Renal pelvis (tissue), 4 donors: Measurements from ENCODE around the gene YPEL1. TPM values are rescaled to one million over a fixed set of nuclear protein-coding genes. Genes with fewer than 3 reads are reported as not detected.

Source experiments
- DNase-seq: peaks from one replicate; pipeline ENCODE4 v3.0.0-alpha.2; 2013
- polyA plus RNA-seq, 3 donors: library from polyadenylated mRNA; unstranded; fragments of 120-200 nt; gene quantifications; one replicate each; pipeline ENCODE4 v1.2.1, GENCODE V29; 2013; ENCODE audit not compliant: insufficient read length in 3 of 3

The YPEL1 gene
- polyA plus RNA-seq, 3 donors: 13.9 to 17.0 (median 16.3) TPM

- no peak for DNase-seq
Measured at GRCh38 chr22:21659864-21660525, 75.6 kb downstream of the YPEL1 start.

DNA sequence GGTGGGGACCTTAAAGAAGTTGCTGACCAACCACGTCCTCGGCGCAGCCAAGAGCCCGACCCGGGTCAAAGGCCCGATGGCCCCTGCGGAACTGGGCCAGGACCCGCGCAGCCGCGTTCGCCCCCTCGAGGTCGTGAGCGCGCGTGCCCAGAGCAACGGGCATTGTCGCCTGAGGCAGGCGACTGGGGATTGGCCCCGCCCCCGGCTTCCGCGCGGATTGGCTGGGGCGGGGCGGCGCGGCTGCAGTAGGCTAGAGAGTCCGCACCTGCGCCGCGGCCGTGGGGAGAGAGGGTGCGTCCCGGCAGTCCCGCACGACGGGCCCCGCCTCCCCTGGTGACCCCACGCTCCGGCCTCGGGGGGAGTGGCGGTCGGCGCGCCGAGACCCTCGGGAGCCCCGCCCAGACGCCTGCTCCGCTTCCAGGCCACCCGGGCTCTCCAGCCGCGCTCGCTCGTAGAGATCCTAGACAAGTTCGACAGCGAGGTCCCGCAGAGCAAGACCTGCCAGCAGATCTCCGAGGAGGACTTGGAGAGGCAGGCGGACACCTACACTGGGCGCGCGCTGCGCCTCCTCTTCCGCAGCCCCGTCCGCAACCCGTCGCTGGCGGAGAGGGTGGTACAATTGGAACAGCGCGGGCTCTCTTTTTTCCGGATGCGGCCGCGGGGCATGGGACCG is 78.1 kb downstream of the YPEL1 start:
- no peak for DNase-seq

- no peak for DNase-seq
Measured at GRCh38 chr22:21657020-21657359, 78.6 kb downstream of the YPEL1 start.

GRCh38 chr22:21652547-21653545 is 82.7 kb downstream of the YPEL1 start:
- no peak for DNase-seq

DNA sequence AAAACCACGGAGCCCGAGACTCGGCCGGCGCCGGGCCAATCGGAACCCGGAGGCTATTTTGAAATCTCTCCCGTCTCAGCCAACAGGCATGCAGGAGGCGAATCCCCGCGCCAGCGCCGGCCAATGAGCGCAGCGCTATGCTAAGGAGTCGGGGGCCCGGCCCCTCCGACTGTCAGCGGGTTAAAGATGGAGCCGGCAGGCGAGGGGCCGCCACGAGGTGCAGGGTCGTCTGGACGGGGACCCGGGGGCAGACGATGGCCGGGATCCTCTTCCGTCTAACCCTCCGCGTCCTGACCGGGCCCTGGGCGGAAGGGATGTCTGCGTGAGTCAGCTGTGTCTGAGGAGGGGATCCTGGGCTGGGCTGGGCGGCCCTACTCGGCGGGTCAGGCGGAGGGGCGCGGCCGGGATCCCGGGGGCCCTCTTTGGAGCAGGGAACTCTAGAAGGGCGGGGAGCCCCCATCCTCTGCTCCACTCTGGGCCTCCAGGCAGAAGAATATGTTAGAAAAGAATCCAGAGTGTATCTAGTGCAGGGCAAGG is 83.5 kb downstream of the YPEL1 start:
- DNase-seq: peak; percentile 91

GRCh38 chr22:21651521-21652009 is 84.0 kb downstream of the YPEL1 start:
- DNase-seq: no peak

GRCh38 chr22:21650823-21651520 is 84.6 kb downstream of the YPEL1 start:
- DNase-seq: no peak

GRCh38 chr22:21650280-21650679 is 85.3 kb downstream of the YPEL1 start:
- no peak for DNase-seq

Other genes starting within 250 kb of the YPEL1 start
- gene RIMBP3C, start 184.3 kb downstream of the YPEL1 start, polyA plus RNA-seq: under 1 TPM; 0.36 to 0.47 (median 0.37) TPM
- 10 to 100 TPM; 52.3 to 60.0 (median 56.5) TPM for gene UBE2L3, start 168.1 kb downstream of the YPEL1 start, polyA plus RNA-seq
- gene YDJC, start 105.8 kb downstream of the YPEL1 start, polyA plus RNA-seq: 10 to 100 TPM; 15.1 to 18.9 (median 18.6) TPM
- gene CCDC116, start 103.0 kb downstream of the YPEL1 start, polyA plus RNA-seq: 1 to 10 TPM in 1 of 3 donors, under 1 TPM in 2; 0.41 to 1.2 (median 0.70) TPM
- gene SDF2L1, start 93.5 kb downstream of the YPEL1 start, polyA plus RNA-seq: 10 to 100 TPM; 20.9 to 27.5 (median 22.3) TPM
- 10 to 100 TPM; 40.6 to 50.5 (median 42.9) TPM for gene PPIL2, start 69.8 kb downstream of the YPEL1 start, polyA plus RNA-seq
- 100 to 1,000 TPM; 126 to 135 (median 134) TPM for gene MAPK1, start 131.9 kb upstream of the YPEL1 start, polyA plus RNA-seq
- gene PPM1F, start 217.1 kb upstream of the YPEL1 start, polyA plus RNA-seq: 10 to 100 TPM; 41.9 to 51.9 (median 43.1) TPM
- 10 to 100 TPM; 26.8 to 50.3 (median 41.0) TPM for gene TOP3B, start 247.0 kb upstream of the YPEL1 start, polyA plus RNA-seq